SKM-1 treated with dmso at 0.1 percent for 144 hours (cell line): ENCODE data around the gene ARHGAP32.

Experiments used
- DNase-seq: peaks from one replicate; lab custom pipeline; 2025; ENCODE audit not compliant: unreplicated experiment; lab: John Stamatoyannopoulos, UW

ARHGAP32 gene

GRCh38 chr11:128963744-128964325, 228.3 kb downstream of the ARHGAP32 start:
- no peak for DNase-seq

DNA sequence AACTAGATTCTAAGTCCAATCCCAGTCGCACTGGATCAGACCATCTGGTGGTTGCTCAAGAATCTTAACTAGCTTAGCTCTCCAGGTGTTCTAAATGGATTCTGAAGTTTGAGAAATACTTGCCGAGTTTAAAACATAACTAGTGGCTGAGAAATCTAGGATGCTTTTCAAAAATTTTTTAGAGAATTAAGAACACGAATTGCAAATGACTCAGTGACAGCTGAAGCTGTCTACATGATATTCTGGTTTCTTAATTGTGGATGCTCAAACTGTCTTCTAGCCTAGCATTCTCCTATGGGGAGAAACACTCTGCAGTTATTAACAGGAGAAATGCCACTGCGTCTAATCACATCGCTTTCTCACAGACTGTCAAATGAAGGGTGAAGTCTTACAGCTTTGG, 229.2 kb downstream of the ARHGAP32 start:
- no peak for DNase-seq

- DNase-seq: no peak
These were observed 230.5 kb downstream of the ARHGAP32 start for GRCh38 chr11:128961645-128962044.

DNA sequence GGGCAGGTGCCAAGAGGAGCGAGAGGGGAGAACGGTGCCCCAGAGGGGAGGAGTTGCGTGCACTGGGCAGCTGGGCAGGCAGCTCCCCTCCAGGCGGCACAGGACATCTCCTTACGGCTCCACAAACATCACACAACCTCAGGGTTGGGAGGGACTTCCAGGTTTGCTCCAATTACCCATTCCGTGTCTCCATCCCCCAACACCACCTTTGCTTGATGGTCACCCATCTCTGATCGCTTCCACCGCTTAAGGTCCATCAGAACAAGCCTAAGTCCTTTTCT, 235.0 kb downstream of the ARHGAP32 start:
- DNase-seq: no peak

DNA sequence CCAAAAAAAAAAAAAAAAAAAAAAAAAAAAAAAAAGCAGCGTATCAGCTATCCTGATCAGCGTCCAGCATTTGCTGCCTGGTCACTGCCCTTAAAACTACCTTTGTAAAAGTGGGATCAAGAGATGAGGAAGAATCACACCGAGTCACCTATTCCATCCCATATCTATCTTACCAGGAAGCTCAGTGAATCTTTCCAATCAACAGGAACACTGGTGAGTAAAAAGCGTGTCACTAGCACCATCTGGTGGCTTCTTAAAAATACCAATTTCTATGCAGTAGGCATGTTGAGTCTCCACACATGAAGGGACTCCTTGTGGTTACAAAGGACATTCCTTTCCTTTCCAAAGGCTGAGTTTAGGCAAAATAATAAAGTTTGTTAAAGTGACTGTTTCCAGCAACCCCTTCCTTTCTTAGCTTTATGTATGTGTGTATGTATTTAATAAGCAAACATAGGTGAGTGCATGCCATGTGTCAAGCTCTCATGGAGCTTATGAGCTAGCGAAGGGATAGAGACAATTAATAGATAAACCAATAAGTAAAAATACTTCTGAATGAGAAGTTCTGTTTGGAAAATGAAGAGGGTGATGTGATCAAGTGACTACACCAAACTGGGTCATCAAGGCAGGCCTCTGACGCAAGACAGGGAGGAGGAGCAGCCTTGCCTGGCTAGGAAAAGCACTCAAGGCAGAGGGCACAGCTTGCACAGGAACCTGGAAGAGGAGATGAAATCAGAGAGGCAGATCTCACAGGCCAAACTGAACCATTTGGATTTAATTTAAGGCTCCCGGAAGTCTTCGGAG, 235.5 kb downstream of the ARHGAP32 start:
- DNase-seq: peak; percentile 60

- no peak for DNase-seq
These were observed 236.5 kb downstream of the ARHGAP32 start for GRCh38 chr11:128955636-128956035.

DNA sequence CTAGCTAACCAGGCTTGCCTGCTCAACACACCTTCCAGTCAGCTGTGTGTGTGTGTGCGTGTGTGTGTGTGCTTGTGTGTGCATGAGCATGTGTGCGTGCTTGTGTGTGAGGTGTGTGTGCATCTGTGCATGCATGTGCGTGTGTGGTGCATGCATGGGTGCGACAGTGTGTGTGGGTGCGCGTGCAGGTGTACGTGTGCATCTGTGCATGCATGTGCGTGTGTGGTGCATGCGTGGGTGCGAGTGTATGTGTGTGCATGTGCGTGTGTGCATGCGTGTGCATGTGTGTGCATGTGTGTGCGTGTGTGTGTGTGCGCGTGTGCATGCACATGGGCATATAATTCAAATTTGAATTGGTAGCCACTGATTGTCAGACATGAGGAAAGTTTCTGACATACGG, 239.0 kb downstream of the ARHGAP32 start:
- DNase-seq: no peak

DNA sequence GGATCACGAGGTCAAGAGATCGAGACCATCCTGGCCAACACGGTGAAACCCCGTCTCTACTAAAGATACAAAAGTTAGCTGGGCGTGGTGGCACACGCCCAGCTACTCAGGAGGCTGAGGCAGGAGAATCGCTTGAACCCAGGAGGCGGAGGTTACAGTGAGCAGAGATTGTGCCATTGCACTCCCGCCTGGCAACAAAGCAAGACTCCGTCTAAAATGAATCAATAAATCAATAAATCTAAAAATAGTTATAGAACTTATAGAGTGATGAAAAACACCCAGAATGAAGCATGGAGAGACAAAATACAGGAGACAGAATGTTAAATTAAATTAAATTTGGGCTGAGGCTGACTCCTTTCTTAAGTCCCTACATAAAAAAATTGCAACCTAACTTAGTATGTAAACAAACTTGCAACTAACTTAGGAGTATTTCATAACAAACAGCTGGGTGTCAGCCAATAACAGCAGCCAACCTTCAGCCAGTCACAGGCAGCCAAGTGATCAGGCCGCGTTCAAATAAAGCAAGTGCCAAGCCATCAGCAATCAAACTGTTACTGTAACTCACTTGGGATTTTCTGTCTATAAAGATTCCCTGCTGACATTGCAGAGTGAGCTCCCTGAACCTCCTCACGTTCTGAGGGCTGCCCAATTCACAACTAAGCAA, 242.2 kb downstream of the ARHGAP32 start:
- DNase-seq: no peak

- no peak for DNase-seq
These were observed 243.5 kb downstream of the ARHGAP32 start for GRCh38 chr11:128948583-128948982.

DNA sequence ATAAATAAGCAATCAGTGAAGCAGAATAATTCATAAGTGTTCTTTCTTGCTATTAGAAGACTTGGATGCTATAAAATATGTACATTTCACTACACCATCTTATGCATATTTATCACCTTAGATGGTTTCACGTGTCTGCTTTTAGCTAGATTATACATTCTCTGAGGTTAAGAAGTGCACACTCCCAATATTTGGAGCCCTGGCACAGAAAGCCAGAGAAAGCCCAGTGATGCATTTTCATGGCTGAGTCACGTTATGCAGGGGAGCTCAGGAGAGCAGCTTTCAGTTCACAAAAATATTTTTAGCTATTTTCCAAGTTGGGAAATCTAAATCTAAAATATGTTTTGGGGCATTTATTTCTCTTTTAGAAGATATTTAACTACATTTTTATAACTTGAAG, 244.4 kb downstream of the ARHGAP32 start:
- no peak for DNase-seq

GRCh38 chr11:128946648-128947047, 245.5 kb downstream of the ARHGAP32 start:
- DNase-seq: no peak

GRCh38 chr11:128943428-128943976, 248.6 kb downstream of the ARHGAP32 start:
- no peak for DNase-seq

- DNase-seq: no peak
These were observed 249.2 kb downstream of the ARHGAP32 start, which contains the start of gene TP53AIP1 for GRCh38 chr11:128942817-128943427. TSS of gene TP53AIP1 (minus strand) at chr11:128942871. CDS start at chr11:128937818, 5,053 bp downstream.

- DNase-seq: no peak
These were observed 249.9 kb downstream of the ARHGAP32 start for GRCh38 chr11:128942272-128942612.

DNA sequence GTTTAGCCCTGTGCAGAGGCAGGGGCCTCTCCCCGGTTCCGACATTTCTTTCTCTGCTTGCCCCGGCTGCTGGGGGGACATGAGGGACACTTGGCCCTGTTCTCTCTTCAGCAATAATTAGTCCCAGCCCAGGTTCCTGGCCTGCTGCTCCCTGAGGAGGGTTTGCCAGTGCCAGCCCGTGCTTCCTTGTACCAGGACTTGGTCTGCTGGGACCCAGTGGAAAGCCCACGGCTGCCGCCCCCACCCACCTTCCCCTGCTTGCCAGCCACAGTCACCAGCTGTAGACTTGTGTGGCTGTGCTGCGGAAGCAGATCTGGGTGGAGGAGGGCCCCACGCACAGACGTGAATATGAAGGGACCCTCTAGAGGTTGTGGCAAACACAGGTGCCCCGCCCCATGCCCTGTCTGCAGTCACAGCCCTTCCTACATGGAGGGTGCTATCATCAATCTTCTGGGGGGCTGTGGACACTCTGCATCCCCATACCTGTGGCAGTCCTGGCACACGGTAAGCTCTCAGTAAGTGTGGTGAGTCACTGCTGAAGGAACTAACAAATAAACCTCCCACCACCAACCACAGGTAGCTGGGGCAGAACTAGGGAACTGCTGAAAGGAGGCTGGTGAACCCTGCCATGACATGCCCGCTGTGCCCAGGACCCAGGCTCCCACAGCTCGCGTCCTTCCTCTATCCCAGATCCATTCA, 250.4 kb downstream of the ARHGAP32 start:
- DNase-seq: no peak

GRCh38 chr11:128941110-128941509, 251.0 kb downstream of the ARHGAP32 start:
- DNase-seq: no peak

GRCh38 chr11:128940603-128941002, 251.5 kb downstream of the ARHGAP32 start:
- DNase-seq: no peak

DNA sequence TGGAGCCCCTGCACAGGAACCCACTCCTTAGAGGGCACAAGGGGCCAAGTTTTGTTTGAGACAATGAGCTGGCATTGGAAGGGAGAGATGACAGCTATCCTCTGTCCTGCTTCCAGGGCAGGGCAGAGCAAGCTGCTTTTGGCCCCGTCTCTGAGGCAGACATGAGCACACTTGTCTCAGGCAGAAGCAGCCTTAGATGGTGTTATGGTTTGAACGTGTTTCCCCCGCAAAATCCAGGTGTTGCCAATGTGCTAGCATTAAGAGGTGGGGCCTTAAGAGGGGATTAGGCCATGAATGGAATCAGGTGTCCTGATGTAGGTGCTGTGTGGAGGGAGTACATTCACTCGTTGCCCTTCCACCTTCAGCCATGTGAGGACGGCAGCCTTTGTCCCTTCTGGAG, 252.0 kb downstream of the ARHGAP32 start:
- DNase-seq: no peak

DNA sequence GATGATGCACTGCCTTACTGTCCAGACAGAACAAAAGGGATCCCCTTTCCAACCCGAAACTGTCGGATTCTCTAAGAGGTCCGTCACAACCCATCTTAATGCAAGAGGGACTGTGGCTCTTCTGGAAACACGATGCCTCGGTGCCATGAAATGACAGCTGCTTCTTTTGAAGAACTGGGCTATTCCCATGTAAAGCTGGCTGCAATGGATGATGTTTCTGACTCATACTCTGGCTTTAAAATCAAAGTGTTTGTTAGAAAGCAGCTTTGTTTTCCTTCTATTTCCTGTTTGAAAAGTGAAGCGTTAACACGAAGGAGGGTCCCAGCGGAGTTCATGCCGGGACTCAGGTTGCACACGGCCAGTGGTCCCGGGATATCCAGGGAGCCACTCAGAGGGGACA, 252.5 kb downstream of the ARHGAP32 start:
- no peak for DNase-seq

GRCh38 chr11:128938156-128938885, 253.8 kb downstream of the ARHGAP32 start:
- no peak for DNase-seq
